Common myeloid progenitor, CD34-positive (primary cell): Measurements from ENCODE around the gene AFTPH.

ENCODE experiments used
- CTCF ChIA-PET: fragments of 350-600 bp; sonication (Branson Sonifier 250); formaldehyde crosslinking; loops from one replicate; lab custom pipeline; 2021; ENCODE audit warnings: antibody characterized with exemption; lab: Charles Lee
- POLR2A ChIA-PET: fragments of 350-600 bp; sonication (Branson Sonifier 250); formaldehyde crosslinking; loops from one replicate; lab custom pipeline; 2021; ENCODE audit warnings: antibody characterized with exemption; lab: Charles Lee
- DNase-seq, 3 donors: peaks; one replicate each; pipeline versions ENCODE4 v3.0.0 to v3.0.0-alpha.2; 2013
- H3K27ac ChIP-seq, 2 experiments: 1 replicate in 1 of 2; 2 replicates in 1 of 2; pipeline ENCODE4 v1.7.0; 2013; ENCODE audit warnings: inconsistent platforms in 2 of 2, low read length in 2 of 2, mild to moderate bottlenecking in 2 of 2, low read depth in 1 of 2, moderate library complexity in 1 of 2; ENCODE audit not compliant: severe bottlenecking in 2 of 2, insufficient read depth in 1 of 2, poor library complexity in 1 of 2
- H3K27me3 ChIP-seq, 5 experiments: replicated peaks in 2 of 5; 1 replicate in 3 of 5; 2 replicates in 2 of 5; pipeline versions ENCODE4 v1.6.1 to v1.7.0; 2013; ENCODE audit warnings: low read length in 4 of 5, mild to moderate bottlenecking in 2 of 5, moderate library complexity in 2 of 5, inconsistent platforms in 1 of 5; ENCODE audit not compliant: insufficient read depth in 5 of 5, control insufficient read depth in 4 of 5
- H3K36me3 ChIP-seq, 4 experiments: 1 replicate in 2 of 4; 2 replicates in 2 of 4; pipeline versions ENCODE4 v1.6.1 to v1.7.0; 2013; ENCODE audit warnings: low read length in 3 of 4, control low read depth in 1 of 4, mild to moderate bottlenecking in 1 of 4; ENCODE audit not compliant: control insufficient read depth in 4 of 4, insufficient read depth in 4 of 4
- H3K4me1 ChIP-seq, 4 experiments: 1 replicate in 3 of 4; 2 replicates in 1 of 4; pipeline versions ENCODE4 v1.6.1 to v1.7.1; 2013; ENCODE audit warnings: low read length in 3 of 4, mild to moderate bottlenecking in 3 of 4, control low read depth in 1 of 4, inconsistent platforms in 1 of 4, moderate library complexity in 1 of 4; ENCODE audit not compliant: control insufficient read depth in 4 of 4, insufficient read depth in 4 of 4; ENCODE audit errors: control extremely low read depth in 1 of 4
- H3K4me3 ChIP-seq, 7 experiments: 1 replicate in 4 of 7; 2 replicates in 3 of 7; pipeline versions ENCODE4 v1.5.1 to v1.7.0; 2013; ENCODE audit warnings: mild to moderate bottlenecking in 7 of 7, low read length in 6 of 7, moderate library complexity in 6 of 7, inconsistent platforms in 2 of 7, low read depth in 2 of 7, control low read depth in 1 of 7; ENCODE audit not compliant: insufficient read depth in 4 of 7, control insufficient read depth in 1 of 7; ENCODE audit errors: extremely low read depth in 1 of 7
- H3K9me3 ChIP-seq, 5 experiments: 1 replicate in 4 of 5; 2 replicates in 1 of 5; pipeline versions ENCODE4 v1.6.1 to v1.7.1; 2013; ENCODE audit warnings: low read length in 4 of 5, mild to moderate bottlenecking in 2 of 5, inconsistent platforms in 1 of 5, low read depth in 1 of 5, moderate library complexity in 1 of 5; ENCODE audit not compliant: control insufficient read depth in 4 of 5, insufficient read depth in 2 of 5; ENCODE audit errors: control extremely low read depth in 1 of 5
- WGBS: methylation state at CpG from one replicate; pipeline ENCODE4 v1.1.5; 2013; ENCODE audit not compliant: insufficient coverage; 5-methylcytosine and 5-hydroxymethylcytosine counted together

Gene AFTPH

GRCh38 chr2:64593035-64593655 is 69.0 kb downstream of the AFTPH start:
- CTCF ChIA-PET = interaction anchor here (0.9 to 7.6 kb wide), 3 partner anchors 14 to 275 kb away, joined by 3 to 61 read pairs (median 29); no protein-coding TSS in a partner anchor
- POLR2A ChIA-PET = no interaction called here
- H3K4me1 ChIP-seq = peaks cover 0 to 11% (median 5%) of the 10 kb centered on the region in 4 experiments
- WGBS = 100% methylated on average over 2 of the region's 4 CpGs
- H3K4me3 ChIP-seq = no peak overlapping the region
- H3K9me3 ChIP-seq = no peaks in the 10 kb centered on the region
- H3K27ac ChIP-seq = no peak overlapping the region
- no peak for DNase-seq
- H3K36me3 ChIP-seq = peaks cover 4 to 36% (median 20%) of the 10 kb centered on the region in 4 experiments
- no peaks in the 10 kb centered on the region for H3K27me3 ChIP-seq

- no peak overlapping the region for H3K4me3 ChIP-seq
- 94% methylated on average over 4 of the region's 7 CpGs for WGBS
- no peak overlapping the region for H3K27ac ChIP-seq
- ChIA-PET POLR2A (no interaction called here), CTCF (interaction anchor here (0.7 to 2.7 kb wide), 12 partner anchors 8 to 313 kb away, joined by 3 to 14 read pairs (median 4); no protein-coding TSS in a partner anchor)
- H3K27me3 ChIP-seq = no peaks in the 10 kb centered on the region
- H3K36me3 ChIP-seq = peaks cover 2 to 30% (median 15%) of the 10 kb centered on the region in 4 experiments
- peaks cover 0 to 11% (median 5%) of the 10 kb centered on the region in 4 experiments for H3K4me1 ChIP-seq
- DNase-seq = no peak
- H3K9me3 ChIP-seq = no peaks in the 10 kb centered on the region
These were observed 70.3 kb downstream of the AFTPH start for GRCh38 chr2:64594226-64594989.

- POLR2A ChIA-PET = no interaction called here
- H3K27me3 ChIP-seq = no peaks in the 10 kb centered on the region
- H3K4me3 ChIP-seq = no peak overlapping the region
- CTCF ChIA-PET = interaction anchor here (0.9 to 2.7 kb wide), 6 partner anchors 9 to 442 kb away, joined by 3 to 14 read pairs (median 5); no protein-coding TSS in a partner anchor
- no peak overlapping the region for H3K27ac ChIP-seq
- no peak for DNase-seq
- WGBS = 90% methylated on average over 2 of the region's 4 CpGs
- peaks cover 2 to 23% (median 14%) of the 10 kb centered on the region in 4 experiments for H3K36me3 ChIP-seq
- no peaks in the 10 kb centered on the region for H3K9me3 ChIP-seq
- peaks cover 0 to 13% (median 5%) of the 10 kb centered on the region in 4 experiments for H3K4me1 ChIP-seq
These were observed 71.5 kb downstream of the AFTPH start for GRCh38 chr2:64595397-64596176.

GRCh38 chr2:64598226-64598625 is 74.1 kb downstream of the AFTPH start:
- no peak for DNase-seq

GRCh38 chr2:64599469-64599868 is 75.3 kb downstream of the AFTPH start:
- peaks cover 0 to 2% (median 0%) of the 10 kb centered on the region in 4 experiments for H3K4me1 ChIP-seq
- H3K27me3 ChIP-seq = no peaks in the 10 kb centered on the region
- no peaks in the 10 kb centered on the region for H3K36me3 ChIP-seq
- CTCF ChIA-PET = interaction anchor here (1.2 to 2.6 kb wide), 3 partner anchors 13 to 50 kb away, joined by 4 to 14 read pairs (median 4); no protein-coding TSS in a partner anchor
- POLR2A ChIA-PET = no interaction called here
- WGBS = 67% methylated on average over 3 of the region's 3 CpGs
- no peak overlapping the region for H3K4me3 ChIP-seq
- H3K27ac ChIP-seq = no peak overlapping the region
- H3K9me3 ChIP-seq = peaks cover 0 to 4% (median 0%) of the 10 kb centered on the region in 5 experiments
- no peak for DNase-seq

More at GRCh38 chr2:64598226-64598625, 74.1 kb downstream of the AFTPH start:
- Histone ChIP-seq H3K36me3 (peaks cover 0 to 3% (median 1%) of the 10 kb centered on the region in 4 experiments), H3K27ac (no peak overlapping the region), H3K4me1 (peaks cover 0 to 7% (median 4%) of the 10 kb centered on the region in 4 experiments), H3K27me3 (no peaks in the 10 kb centered on the region), H3K9me3 (no peaks in the 10 kb centered on the region), H3K4me3 (no peak overlapping the region)
- POLR2A ChIA-PET = no interaction called here
- 100% methylated on average over 3 of the region's 6 CpGs for WGBS
- CTCF ChIA-PET = interaction anchor here (0.8 to 2.6 kb wide), 3 partner anchors 9 to 18 kb away, joined by 3 to 14 read pairs (median 6); no protein-coding TSS in a partner anchor

- no peak for DNase-seq
- Histone ChIP-seq H3K27me3 (no peaks in the 10 kb centered on the region), H3K27ac (no peak overlapping the region), H3K4me1 (peaks cover 0 to 2% (median under 1%) of the 10 kb centered on the region in 4 experiments), H3K36me3 (no peaks in the 10 kb centered on the region), H3K4me3 (no peak overlapping the region), H3K9me3 (peaks cover 0 to 4% (median 0%) of the 10 kb centered on the region in 5 experiments)
- ChIA-PET POLR2A (no interaction called here), CTCF (interaction anchor here (0.6 to 1.6 kb wide), 5 partner anchors 8 to 47 kb away, joined by 3 to 5 read pairs (median 4); no protein-coding TSS in a partner anchor)
- 93% methylated on average over 4 of the region's 8 CpGs for WGBS
These were observed 77.1 kb downstream of the AFTPH start for GRCh38 chr2:64601034-64601754.
